ENCODE measurements around the gene ZNF684.

The ZNF684 gene

DNA sequence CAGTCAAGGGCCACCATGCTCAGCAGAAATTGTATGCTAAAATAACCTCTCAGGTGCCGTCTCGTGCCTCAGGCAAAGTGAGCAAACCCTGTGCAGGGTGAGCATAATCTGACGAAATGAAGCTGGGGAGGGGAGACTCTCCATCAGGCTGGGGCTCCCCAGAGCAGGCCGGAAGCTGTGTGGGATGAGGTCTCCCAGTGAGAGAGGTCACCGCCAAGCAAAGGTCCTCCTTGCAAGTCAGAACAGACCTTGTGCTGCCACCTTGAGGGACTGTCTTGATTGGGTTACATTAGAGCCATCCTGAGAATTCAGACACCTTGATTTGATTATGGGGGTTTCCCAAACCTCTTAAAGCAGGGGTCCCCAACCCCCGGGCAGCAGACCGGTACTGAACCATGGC is 64.2 kb downstream of the ZNF684 start:
- no peaks in the 10 kb centered on the region for H3K36me3 ChIP-seq (ENCODE audit: insufficient read depth, low read length)
- H3K27me3 ChIP-seq (ENCODE audit: insufficient read depth, low read length, poor library complexity, severe bottlenecking): no peaks in the 10 kb centered on the region
- no peak overlapping the region for H3K4me3 ChIP-seq (ENCODE audit: low read length, poor library complexity, severe bottlenecking)
- H3K79me2 ChIP-seq (ENCODE audit: insufficient read depth, low read length): no peaks in the 10 kb centered on the region
- H3K4me1 ChIP-seq (ENCODE audit: insufficient read depth, low read length, poor library complexity, severe bottlenecking): peaks cover 26% of the 10 kb centered on the region
- H3K9me2 ChIP-seq (replicated peaks; ENCODE audit: low read depth, low read length): no peaks in the 10 kb centered on the region
- TF ChIP-seq EZH2phosphoT487 (IDR thresholded peaks at IDR 0.05; ENCODE audit: borderline replicate concordance): no peak
- TF ChIP-seq, protein P1, sequence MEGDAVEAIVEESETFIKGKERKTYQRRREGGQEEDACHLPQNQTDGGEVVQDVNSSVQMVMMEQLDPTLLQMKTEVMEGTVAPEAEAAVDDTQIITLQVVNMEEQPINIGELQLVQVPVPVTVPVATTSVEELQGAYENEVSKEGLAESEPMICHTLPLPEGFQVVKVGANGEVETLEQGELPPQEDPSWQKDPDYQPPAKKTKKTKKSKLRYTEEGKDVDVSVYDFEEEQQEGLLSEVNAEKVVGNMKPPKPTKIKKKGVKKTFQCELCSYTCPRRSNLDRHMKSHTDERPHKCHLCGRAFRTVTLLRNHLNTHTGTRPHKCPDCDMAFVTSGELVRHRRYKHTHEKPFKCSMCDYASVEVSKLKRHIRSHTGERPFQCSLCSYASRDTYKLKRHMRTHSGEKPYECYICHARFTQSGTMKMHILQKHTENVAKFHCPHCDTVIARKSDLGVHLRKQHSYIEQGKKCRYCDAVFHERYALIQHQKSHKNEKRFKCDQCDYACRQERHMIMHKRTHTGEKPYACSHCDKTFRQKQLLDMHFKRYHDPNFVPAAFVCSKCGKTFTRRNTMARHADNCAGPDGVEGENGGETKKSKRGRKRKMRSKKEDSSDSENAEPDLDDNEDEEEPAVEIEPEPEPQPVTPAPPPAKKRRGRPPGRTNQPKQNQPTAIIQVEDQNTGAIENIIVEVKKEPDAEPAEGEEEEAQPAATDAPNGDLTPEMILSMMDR (conservative IDR thresholded peaks at IDR 0.05; ENCODE audit: low read length): peak; percentile 46
- H3K4me2 ChIP-seq (ENCODE audit: low read depth, low read length, poor library complexity, severe bottlenecking): no peak overlapping the region
- H2AFZ ChIP-seq (ENCODE audit: low read length): no peak overlapping the region
- no peak overlapping the region for H3K9ac ChIP-seq (ENCODE audit: low read depth, low read length, poor library complexity, severe bottlenecking)
- no peaks in the 10 kb centered on the region for H3F3A ChIP-seq (ENCODE audit: low read depth)
- no peaks in the 10 kb centered on the region for H4K20me1 ChIP-seq (ENCODE audit: insufficient read depth, low read length, poor library complexity, severe bottlenecking)
- H3K9me3 ChIP-seq (ENCODE audit: insufficient read depth, low read depth, low read length): no peaks in the 10 kb centered on the region
